Mesenteric fat pad (tissue), 1 donor: Measurements from ENCODE around the gene AP1G2. TPM values are rescaled to one million over a fixed set of nuclear protein-coding genes. Genes with fewer than 3 reads are reported as not detected.
"Not testable (repeated sequence)": the region's sequence is repeated elsewhere in the genome, so short reads cannot be mapped to it uniquely, and the experiment has no call there.

Source experiments
- DNase-seq: peaks from one replicate; pipeline ENCODE4 v3.0.0-alpha.2; 2020; ENCODE audit warnings: low spot score
- total RNA-seq: library from RNA; stranded (reverse); fragmentation: NEBNext Ultra II Directional; extraction: Animal tissue kit (Norgen Biotek cat#: 25700); gene quantifications from one replicate; pipeline ENCODE4 v1.2.1, GENCODE V29; 2021
- donor health status: DM: yes; HTN: yes; CAD: no.

The AP1G2 gene
- total RNA-seq, 1 donor from 2014 or later: 32.8 TPM

DNA sequence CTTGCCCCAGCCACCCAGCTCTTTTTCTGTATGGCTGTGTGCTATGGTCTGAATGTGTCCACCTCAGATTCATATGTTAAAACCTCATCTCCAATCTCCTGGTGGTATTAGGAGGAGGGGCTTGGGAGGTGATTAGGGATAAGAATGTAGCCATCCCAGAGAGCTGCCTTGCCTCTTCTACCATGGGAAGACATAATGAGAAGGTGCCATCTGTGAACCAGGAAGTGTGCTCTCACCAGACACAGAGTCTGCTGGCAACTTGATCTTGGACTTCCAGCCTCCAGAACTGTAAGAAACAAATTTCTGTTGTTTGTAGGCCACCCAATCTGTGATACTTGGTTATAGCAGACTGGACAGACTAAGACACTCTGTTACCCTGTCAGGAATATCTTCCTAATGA is 33.8 kb upstream of the AP1G2 start:
- DNase-seq: no peak

DNA sequence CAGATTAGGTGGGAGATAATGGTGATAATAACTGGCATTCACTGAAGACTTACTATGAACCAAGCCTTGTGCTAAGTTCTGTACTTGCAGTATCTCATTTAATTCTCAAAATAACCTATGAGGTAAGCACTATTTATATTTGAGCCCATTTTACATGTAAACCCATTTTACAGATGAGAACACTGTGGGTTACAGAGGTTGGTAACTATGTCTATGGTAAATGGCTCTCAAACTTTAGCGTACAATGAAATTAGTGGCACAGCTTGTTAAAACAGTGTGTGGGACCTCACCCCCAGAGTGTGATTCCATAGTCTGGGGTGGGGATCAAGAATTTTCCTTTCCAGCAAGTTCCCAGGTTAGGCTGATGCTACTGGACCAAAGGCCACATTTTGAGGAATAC is 33.2 kb upstream of the AP1G2 start:
- no peak for DNase-seq

DNA sequence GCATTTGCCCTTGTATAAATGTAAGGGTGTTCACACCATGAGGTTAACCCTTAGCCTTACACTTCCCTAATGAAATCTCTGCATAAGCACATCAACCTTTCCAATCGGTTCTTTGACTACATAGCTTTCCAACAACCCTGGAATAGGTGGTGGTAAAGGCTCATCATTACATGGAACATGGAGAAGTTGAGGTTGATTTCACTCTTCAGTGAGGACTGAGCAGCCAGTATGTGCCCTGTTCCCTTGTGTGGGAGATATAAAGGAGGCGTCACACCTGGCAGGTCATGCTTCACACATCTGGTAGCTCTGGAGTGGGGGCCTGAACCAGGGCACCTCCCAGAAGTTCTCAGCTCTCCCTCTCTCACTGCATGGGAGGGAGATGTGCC is 32.7 kb upstream of the AP1G2 start:
- no peak for DNase-seq

GRCh38 chr14:23594191-23594590 is 26.6 kb upstream of the AP1G2 start:
- not testable (repeated sequence) for DNase-seq

GRCh38 chr14:23590198-23590597 is 22.6 kb upstream of the AP1G2 start:
- peak; percentile 39 for DNase-seq

DNA sequence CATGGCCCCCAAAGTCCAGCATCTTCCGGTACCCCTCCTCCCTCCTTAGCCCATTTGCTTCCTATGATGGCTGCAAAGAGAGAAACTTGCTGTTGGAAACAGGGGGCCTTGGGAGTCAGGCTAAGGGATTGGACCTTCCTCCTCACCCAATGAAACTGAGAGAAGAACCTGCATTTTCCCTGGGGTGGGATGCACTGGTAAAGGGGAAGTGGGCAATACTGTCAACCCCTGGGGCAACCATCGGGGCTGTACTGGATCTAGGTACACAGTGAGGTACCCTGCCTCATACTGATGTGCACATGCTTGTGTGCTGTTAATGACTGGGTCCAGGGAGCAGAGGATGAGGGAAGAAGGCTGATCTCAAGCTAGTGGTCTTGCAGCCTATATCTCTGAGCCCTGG is 22.0 kb upstream of the AP1G2 start:
- no peak for DNase-seq

GRCh38 chr14:23588884-23589598 is 21.4 kb upstream of the AP1G2 start:
- DNase-seq: peak; percentile 91

DNA sequence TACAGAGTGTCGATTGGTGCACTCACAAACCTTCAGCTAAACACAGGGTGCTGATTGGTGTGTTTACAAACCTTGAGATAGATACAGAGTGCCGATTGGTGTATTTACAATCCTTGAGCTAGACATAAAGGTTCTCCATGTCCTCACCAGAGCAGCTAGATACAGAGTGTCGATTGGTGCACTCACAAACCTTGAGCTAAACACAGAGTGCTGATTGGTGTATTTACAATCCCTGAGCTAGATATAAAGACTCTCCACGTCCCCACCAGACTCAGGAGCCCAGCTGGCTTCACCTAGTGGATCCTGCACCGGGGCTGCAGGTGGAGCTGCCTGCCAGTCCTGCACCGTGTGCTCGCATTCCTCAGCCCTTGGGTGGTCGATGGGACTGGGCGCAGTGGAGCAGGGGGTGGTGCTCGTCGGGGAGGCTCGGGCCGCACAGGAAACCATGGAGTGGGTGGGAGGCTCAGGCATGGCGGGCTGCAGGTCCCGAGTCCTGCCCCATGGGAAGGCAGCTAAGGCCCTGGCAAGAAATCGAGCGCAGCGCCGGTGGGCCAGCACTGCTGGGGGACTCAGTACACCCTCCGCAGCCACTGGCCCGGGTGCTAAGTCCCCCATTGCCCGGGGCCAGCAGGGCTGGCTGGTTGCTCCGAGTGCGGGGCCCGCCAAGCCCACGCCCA is 17.1 kb upstream of the AP1G2 start:
- DNase-seq: not testable (repeated sequence)

GRCh38 chr14:23583761-23584526 is 16.4 kb upstream of the AP1G2 start:
- peak; percentile 33 for DNase-seq

DNA sequence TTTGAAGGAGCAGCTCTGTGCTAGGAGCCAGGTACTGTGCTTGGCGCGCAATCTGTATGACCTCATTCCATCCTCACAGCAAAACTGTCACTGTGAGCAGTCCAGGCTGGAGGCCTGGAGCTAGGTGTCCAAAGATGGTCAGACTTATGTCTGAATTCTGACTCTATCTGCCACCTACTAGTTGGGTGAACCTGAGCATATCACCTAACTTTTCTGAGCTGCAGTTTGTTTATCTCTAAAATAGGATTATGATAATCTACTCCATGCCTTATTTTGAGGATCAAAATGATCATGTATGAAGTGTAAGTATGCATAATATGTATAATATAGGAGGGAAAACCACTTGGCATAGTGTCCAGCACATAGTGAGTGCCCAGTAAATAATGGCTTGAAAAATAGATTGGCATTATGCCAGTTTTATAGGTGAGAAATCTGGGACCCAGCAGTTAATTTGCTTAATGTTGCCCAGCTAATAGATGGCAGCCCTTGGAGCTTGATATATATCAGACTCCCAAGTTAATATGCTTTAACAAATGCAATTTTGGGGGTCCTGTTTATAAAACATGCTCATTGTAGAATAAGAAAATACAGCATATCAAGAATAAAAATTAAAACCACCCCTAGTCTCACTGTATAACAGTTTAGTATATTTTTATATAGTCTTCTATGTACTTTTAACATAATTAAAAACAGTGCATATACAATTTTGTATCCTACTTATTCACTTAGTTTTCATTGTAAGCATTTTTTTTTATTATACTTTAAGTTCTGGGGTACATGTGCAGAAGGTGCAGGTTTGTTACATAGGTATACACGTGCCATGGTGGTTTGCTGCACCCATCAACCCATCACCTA is 15.5 kb upstream of the AP1G2 start:
- DNase-seq: peak; percentile 1

DNA sequence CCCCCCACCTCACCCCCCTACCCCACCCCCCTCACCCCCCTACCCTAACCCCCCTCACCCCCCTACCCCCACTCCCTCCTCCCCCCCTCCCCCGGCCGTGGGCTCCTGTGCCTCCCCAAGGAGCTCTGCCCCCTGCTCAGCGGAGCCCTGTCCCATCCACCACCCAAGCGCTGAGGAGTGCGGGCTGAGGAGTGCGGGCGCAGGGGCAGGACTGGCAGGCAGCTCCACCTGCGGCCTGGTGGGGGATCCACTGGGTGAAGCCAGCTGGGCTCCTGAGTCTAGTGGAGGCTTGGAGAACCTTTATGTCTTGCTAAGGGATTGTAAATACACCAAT is 13.3 kb upstream of the AP1G2 start:
- peak; percentile 85 for DNase-seq

GRCh38 chr14:23580152-23580926 is 12.7 kb upstream of the AP1G2 start:
- peak; percentile 45 for DNase-seq

- DNase-seq: no peak
Observed at GRCh38 chr14:23579739-23580138, 12.1 kb upstream of the AP1G2 start.

DNA sequence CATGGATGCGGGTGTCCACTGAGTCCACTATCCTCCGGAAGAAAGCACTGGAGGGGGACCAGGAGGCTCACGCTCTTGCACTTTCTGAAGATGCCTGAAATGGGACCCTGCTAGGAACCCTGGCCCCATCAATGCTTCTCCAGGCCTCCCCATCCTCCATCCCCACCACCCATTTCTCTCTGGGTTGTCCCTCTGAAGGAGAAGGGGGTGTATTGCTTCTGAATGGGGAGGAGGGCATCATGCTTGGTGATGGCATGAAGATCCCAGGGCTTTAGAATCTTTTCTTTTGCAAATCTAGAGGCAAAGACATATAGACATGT is 11.7 kb upstream of the AP1G2 start:
- peak; percentile 65 for DNase-seq

GRCh38 chr14:23578560-23579310 is 11.1 kb upstream of the AP1G2 start, which contains the start of gene JPH4:
JPH4 (minus strand) TSS chr14:23578790; CDS start chr14:23577453, 1,337 bp downstream.
- DNase-seq: peak; percentile 82

DNA sequence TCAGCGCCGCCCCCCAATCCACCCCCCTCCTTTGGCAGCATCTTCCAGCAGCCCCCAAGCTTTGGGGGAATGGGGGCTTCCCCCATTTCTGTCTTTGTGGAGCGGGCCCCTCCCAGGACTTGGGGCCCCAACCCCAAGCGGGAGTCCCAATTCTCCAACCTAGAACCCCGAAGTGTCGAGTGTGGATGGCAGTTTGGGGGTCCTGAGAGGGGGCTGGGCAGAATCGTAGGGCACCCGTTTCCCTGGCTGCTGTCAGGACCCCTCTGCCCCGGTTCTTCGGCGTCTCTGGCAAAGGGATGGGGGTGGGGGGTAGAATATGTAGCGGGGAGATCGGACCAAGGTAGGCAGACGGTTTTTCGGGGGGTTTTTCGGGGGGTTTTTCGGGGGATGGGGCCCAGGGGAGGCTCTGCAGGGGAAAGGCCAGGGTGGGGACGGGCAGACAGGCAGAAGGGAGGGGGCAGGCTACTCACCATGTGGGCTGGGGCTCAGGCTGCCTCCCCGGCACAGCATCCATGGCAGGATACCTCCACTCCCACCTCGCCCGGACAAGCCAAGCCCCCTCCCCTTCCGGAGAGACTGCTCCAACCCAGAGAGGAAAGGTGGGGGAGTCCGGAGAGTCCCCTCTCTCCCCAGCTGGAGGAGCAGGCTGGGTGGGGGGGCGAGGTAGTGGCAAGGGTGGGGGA is 10.3 kb upstream of the AP1G2 start:
- peak; percentile 84 for DNase-seq

GRCh38 chr14:23577004-23577681 is 9.6 kb upstream of the AP1G2 start:
- DNase-seq: peak; percentile 85

DNA sequence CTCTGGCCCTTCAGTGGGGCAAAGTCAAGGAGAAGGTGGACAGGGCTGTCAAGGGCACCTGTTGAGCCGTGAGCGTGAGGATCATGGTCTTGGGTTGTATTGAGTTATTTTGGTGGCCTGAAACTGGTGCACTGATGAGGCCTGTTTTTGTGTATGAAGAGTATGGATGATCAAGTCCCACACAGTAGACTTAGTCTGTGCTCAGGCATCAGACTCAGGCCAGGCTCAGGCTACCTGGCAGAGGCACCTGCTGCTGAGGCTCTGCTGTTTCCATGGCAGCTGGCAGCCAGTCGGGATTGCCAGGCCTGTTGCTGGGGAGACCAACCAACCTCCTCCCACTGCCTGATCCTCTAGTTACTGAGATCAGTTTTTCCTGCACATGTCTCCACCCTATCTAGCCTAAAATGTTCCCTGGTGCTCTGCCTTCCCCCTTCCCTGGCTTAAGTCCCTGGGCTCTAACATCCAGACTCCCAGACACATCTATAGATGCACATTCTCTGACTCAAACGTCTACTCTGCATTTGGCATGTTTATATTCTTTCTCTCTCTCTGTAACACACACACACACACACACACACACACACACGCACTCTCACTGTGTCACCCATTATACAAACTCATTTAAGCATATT is 5.9 kb upstream of the AP1G2 start:
- DNase-seq: peak; percentile 59
